Vagina (tissue), 2 donors: ENCODE data around the gene TGOLN2.

Source experiments
- CTCF ChIP-seq, 3 experiments: fragments of 450-650 bp in 2 of 3; fragments of 200-600 bp in 1 of 3; sonication (generic) in 1 of 3; IDR thresholded peaks; one replicate each; pipeline ENCODE4 v1.5.1; 2017 to 2019; ENCODE audit warnings: antibody characterized with exemption in 3 of 3, mild to moderate bottlenecking in 2 of 3, moderate library complexity in 2 of 3
- POLR2A ChIP-seq, 2 donors: fragments of 450-650 bp; IDR thresholded peaks; one replicate each; pipeline ENCODE4 v1.6.1; 2017; ENCODE audit warnings: antibody characterized with exemption in 2 of 2, mild to moderate bottlenecking in 2 of 2, moderate library complexity in 2 of 2

DNA sequence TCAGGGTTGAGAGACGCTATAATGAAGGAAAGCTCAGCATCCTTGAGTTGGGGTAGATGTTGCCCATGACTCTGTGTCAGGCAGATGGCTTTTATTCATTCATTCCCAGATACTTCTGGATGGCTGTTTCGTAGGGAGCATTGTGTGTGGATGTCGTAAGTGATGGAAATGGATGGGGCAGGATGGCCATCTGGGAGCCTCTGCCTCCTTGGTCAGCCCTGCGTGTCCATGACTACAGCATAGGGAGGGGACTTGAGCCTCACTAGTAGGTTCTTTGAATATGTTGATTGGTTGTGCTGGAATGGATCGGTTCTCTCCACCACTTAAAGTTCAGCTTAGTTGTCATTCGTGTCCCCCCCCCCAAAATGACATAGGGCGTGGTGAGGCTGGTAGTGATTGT, 44.9 kb downstream of the TGOLN2 start:
- TF ChIP-seq CTCF (IDR thresholded peaks at IDR 0.05) = no peak
- TF ChIP-seq POLR2A (IDR thresholded peaks at IDR 0.05) = no peak
